Neural cell (in vitro differentiated cells): ENCODE measurements around the gene MYO5C.

Source experiments
- CTCF ChIP-seq: fragments of 450-650 bp; IDR thresholded peaks from 2 replicates; pipeline ENCODE4 v1.5.1; 2014; ENCODE audit warnings: antibody characterized with exemption, mild to moderate bottlenecking, moderate library complexity; ENCODE audit not compliant: poor library complexity, severe bottlenecking
- EZH2 ChIP-seq: fragments of 200-600, 300-800 bp; shearing (Covaris generic), sonication (generic); IDR thresholded peaks from 2 replicates; pipeline ENCODE4 v1.6.1; 2014; ENCODE audit warnings: antibody characterized with exemption, low read length, borderline replicate concordance, mild to moderate bottlenecking; ENCODE audit not compliant: insufficient read depth, poor library complexity, severe bottlenecking

GRCh38 chr15:52263563-52264282 lies 31.9 kb downstream of the MYO5C start:
- no peak for TF ChIP-seq CTCF
- no peak for TF ChIP-seq EZH2
